Skin of body (tissue), 2 donors: Measurements from ENCODE around the gene ARHGAP8. TPM values are rescaled to one million over a fixed set of nuclear protein-coding genes. Genes with fewer than 3 reads are reported as not detected.
"Not testable (repeated sequence)": the region's sequence is repeated elsewhere in the genome, so short reads cannot be mapped to it uniquely, and the experiment has no call there.

Experiments
- DNase-seq: peaks from one replicate; lab custom pipeline; 2025; lab: John Stamatoyannopoulos, UW
- total RNA-seq: library from RNA; depleted of rRNA; stranded (reverse); fragments of >200 nt; gene quantifications from one replicate; pipeline ENCODE4 v1.2.3, GENCODE V29; 2014

Gene ARHGAP8
- total RNA-seq, 1 donor from 2014 or later: 0.99 TPM

DNA sequence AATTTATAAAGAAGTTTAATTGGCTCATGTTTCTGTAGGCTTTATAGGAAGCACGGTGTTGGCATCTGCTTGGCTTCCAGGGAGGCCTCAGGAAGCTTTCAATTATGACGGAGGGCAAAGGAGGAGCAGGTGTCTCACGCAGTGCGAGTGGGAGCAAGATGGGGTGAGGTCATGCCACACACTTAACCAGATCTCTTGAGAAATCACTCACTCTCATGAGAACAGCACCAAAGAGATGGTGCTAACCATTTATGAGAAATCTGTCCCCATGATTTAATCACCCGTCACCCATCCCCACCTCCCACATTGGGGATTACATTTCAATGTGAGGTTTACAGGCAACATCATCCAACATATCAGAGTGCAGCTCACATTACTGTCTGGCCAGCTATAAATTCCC, 103.5 kb downstream of the ARHGAP8 start:
- DNase-seq: no peak

DNA sequence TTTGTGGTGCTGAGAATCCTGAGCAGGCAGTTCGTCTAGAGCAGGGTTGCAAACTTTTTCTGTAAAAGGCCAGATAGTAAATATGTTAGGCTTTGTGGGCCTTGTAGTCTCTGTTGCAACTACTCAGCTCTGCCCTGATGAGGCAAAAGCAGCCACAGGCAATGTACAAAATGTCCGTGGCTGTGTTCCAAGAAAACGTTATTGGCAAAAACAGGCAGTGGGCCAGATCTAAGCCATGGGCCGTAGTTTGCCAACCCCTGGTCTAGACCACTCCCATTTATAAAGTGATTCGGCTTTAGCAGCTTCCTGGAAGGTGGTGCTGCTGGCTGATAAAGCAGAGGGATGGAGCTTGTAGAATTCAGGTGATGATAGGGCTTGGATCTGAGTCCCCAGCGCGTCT, 106.4 kb downstream of the ARHGAP8 start:
- DNase-seq: not testable (repeated sequence)

DNA sequence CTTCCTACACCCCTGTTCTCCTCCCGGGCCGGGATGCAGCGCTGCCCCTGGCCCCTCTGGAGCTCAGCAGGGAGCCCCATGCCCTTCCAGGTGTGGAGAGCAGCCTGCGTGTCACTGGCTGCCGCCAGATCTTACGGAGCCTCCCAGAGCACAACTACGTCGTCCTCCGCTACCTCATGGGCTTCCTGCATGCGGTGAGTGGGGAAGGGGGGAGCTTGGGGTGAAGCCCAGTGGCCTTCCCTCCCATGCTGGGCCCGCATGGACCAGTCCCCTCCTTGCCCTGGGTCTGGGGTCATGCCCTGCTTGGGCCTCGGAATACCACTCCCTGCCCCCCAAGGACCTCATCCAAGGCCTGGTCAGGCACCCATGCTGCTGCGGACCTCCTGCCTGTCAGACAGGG, 107.3 kb downstream of the ARHGAP8 start:
- no peak for DNase-seq

GRCh38 chr22:44860311-44860710, 107.9 kb downstream of the ARHGAP8 start:
- DNase-seq: no peak

DNA sequence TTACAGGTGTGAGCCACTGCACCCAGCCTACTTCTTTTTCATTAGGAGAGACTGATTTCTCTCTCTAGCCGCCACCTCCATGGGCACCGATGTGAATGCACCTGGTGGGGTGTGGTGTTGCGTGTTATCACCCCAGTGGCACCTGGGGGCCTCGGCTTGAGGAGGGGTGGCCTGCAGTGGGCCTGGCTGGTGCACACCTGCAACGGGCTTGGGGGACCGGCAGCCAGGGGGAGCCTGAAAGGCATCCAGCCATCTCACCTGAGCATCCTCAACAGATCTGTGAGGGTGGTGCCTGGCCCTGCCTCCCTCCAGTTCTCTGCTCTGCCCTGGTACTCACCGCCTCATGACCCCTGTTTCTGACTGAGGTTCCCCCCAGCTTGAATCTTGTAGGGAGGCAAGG, 108.9 kb downstream of the ARHGAP8 start:
- DNase-seq: no peak

DNA sequence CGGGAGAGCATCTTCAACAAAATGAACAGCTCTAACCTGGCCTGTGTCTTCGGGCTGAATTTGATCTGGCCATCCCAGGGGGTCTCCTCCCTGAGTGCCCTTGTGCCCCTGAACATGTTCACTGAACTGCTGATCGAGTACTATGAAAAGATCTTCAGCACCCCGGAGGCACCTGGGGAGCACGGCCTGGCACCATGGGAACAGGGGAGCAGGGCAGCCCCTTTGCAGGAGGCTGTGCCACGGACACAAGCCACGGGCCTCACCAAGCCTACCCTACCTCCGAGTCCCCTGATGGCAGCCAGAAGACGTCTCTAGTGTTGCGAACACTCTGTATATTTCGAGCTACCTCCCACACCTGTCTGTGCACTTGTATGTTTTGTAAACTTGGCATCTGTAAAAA, 109.9 kb downstream of the ARHGAP8 start:
- DNase-seq: no peak

- DNase-seq: no peak
Measured at GRCh38 chr22:44862981-44863860, 110.8 kb downstream of the ARHGAP8 start.

DNA sequence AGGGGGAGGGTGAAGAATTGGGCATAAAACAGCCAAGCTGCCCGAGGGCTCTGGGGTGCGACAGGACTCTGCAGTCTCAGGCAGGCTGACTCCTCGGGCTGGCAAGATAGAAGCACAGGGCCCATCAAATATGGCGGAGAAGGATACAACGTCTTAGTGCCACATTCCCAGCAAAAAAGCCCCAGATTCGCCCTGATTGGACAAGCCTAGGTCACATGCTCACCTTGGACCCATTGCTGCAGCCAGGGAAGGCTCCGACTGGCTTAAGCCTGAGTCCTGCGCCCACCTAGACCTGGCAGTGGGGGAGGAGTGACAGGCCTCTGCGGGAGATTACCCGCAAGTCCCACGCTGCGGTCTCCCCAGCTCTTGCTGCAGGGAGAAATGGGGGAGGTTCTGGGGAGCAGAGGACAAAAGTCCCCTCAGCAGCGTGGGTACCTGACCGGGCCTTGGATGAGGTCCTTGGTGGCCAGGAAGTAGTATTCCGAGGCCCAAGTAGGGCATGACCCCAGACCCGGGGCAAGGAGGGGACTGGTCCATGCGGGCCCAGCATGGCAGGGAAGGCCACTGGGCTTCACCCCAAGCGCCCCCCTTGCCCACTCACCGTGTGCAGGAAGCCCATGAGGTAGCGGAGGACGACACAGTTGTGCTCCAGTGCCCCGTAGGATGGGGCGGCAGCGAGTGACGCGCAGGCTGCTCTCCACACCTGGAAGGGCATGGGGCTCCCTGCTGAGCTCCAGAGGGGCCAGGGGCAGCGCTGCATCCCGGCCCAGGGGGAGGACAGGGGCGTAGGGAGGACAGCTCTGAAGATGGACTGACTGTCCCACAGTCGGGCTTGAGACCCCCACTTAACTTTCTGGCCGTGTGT, 113.0 kb downstream of the ARHGAP8 start:
- no peak for DNase-seq

GRCh38 chr22:44869196-44869595, 116.8 kb downstream of the ARHGAP8 start:
- DNase-seq: no peak

GRCh38 chr22:44870021-44870420, 117.6 kb downstream of the ARHGAP8 start:
- DNase-seq: no peak

- no peak for DNase-seq
Measured at GRCh38 chr22:44871782-44872181, 119.4 kb downstream of the ARHGAP8 start.

- no peak for DNase-seq
Measured at GRCh38 chr22:44876921-44877320, 124.5 kb downstream of the ARHGAP8 start.

GRCh38 chr22:44878483-44879300, 126.3 kb downstream of the ARHGAP8 start:
- no peak for DNase-seq

DNA sequence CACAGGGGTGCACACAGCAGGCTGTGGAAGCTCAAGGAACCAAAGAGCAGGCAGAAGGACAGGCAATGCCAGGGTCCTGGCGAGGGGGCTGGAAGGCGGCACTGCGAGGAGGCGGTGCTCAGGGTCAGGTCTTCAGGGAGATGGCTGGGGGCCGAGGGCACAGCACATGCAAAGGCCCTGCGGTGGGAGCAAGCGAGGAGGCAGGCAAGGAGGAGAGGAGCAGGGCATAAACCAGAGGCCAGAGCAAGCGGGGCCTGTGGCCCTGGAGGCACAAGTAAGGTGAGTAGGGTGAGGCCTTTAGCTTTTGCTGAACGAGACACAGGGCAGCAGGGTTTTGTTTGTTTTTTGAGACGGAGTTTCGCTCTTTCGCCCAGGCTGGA, 126.9 kb downstream of the ARHGAP8 start:
- DNase-seq: no peak

DNA sequence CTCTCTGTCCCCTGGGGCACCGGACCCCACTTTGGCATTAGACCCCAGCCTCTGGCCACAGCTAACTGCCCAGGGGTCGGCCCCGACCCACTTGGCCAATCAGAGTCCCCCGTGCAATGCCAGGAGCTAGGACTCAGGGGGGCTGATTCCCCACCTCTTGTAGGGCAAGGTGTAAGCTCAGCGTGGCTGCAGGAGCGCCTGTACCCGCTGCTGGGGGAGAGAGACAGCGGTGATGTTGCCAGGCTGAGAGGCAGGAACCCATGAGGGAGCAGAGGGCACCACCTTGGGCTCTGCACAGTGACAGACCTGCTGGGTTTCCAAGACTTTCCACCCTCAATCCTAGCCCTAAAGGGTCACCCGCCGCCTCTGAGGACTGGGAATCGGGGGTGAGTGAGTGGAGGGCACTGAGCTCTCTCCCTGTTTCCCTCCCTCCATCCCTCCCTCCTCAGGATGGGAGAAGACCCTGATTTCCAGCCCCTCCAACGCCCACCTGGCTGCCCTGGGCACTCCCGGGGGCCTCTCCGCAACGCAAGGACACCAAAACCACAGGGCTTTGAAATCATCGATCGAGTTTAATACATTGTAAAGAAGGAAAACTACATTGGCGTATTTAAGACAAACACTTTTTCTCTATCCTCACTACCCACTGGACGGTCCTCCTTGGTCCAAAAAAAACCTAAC, 128.4 kb downstream of the ARHGAP8 start:
- no peak for DNase-seq

GRCh38 chr22:44881624-44882023, 129.2 kb downstream of the ARHGAP8 start:
- DNase-seq: no peak

- DNase-seq: no peak
Measured at GRCh38 chr22:44882226-44882905, 130.0 kb downstream of the ARHGAP8 start.

DNA sequence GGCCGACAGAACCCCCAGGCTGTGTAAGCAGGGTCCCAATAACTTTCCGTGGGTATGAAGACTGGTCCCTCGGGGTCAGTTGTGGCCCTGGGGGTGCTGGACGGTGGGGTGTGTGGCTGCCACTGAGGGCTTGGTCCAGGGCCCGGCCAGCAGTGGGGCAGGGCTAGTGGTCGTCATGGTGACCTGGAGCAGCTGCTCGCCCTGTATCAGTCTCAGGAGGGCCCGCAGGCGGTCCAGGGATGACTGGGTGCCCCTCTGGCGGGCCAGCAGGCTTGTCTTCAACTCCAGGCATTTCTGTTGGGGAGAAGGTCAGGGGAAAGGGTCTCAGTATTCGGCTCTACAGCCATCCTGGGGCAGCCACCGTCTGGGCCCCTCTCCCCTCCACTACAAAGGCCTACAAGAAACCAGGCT, 130.6 kb downstream of the ARHGAP8 start:
- no peak for DNase-seq

- no peak for DNase-seq
Measured at GRCh38 chr22:44884562-44884961, 132.2 kb downstream of the ARHGAP8 start.
